Tibial nerve (tissue), 4 donors: Measurements from ENCODE around the gene MIA2. TPM values are rescaled to one million over a fixed set of nuclear protein-coding genes. Genes with fewer than 3 reads are reported as not detected.
"Not testable (repeated sequence)": the region's sequence is repeated elsewhere in the genome, so short reads cannot be mapped to it uniquely, and the experiment has no call there.

Experiments
- DNase-seq, 2 donors: peaks; one replicate each; pipeline ENCODE4 v3.0.0-alpha.2; 2019; ENCODE audit warnings: low spot score in 2 of 2
- H3K27ac ChIP-seq, 4 donors: fragments of 200-600 bp; sonication (generic) in 3 of 4; one replicate each; pipeline ENCODE4 v1.5.1; 2017 to 2019; ENCODE audit warnings: mild to moderate bottlenecking in 1 of 4
- H3K27me3 ChIP-seq, 2 donors: fragments of 200-600 bp; sonication (generic) in 1 of 2; one replicate each; pipeline versions ENCODE4 v1.5.1 to v1.6.0; 2017 to 2019
- H3K36me3 ChIP-seq, 3 donors: fragments of 200-600 bp; sonication (generic); one replicate each; pipeline ENCODE4 v1.5.1; 2018 to 2019
- H3K4me1 ChIP-seq, 4 donors: fragments of 200-600 bp; sonication (generic) in 3 of 4; one replicate each; pipeline ENCODE4 v1.5.1; 2017 to 2019
- H3K4me3 ChIP-seq, 4 donors: fragments of 200-600 bp; sonication (generic) in 3 of 4; one replicate each; pipeline ENCODE4 v1.5.1; 2017 to 2019; ENCODE audit warnings: mild to moderate bottlenecking in 1 of 4, moderate library complexity in 1 of 4
- H3K9me3 ChIP-seq, 4 donors: fragments of 200-600 bp; sonication (generic) in 3 of 4; one replicate each; pipeline ENCODE4 v1.5.1; 2017 to 2019
- EP300 ChIP-seq, 2 donors: sonication (generic); formaldehyde crosslinking; IDR thresholded peaks; one replicate each; pipeline ENCODE4 v1.6.1; 2017; ENCODE audit warnings: antibody characterized with exemption in 2 of 2, mild to moderate bottlenecking in 1 of 2
- POLR2A ChIP-seq, 2 donors: fragments of 450-650 bp; IDR thresholded peaks; one replicate each; pipeline ENCODE4 v1.6.1; 2017; ENCODE audit warnings: antibody characterized with exemption in 2 of 2, mild to moderate bottlenecking in 2 of 2, moderate library complexity in 2 of 2
- WGBS, 2 donors: methylation state at CpG; one replicate each; pipeline ENCODE4 v1.1.5; 2018; 5-methylcytosine and 5-hydroxymethylcytosine counted together
- total RNA-seq, 4 donors: library from RNA; depleted of rRNA; stranded (reverse); fragments of >200 nt; gene quantifications; one replicate each; pipeline ENCODE4 v1.1.0, GENCODE V29; 2016
- TF ChIP-seq, protein P1 (sequence below), 5 experiments: fragments of 200-600 bp in 3 of 5; fragments of 450-650 bp in 2 of 5; sonication (generic) in 3 of 5; IDR thresholded peaks; one replicate each; pipeline ENCODE4 v1.5.1; 2016 to 2019; ENCODE audit warnings: antibody characterized with exemption in 5 of 5, mild to moderate bottlenecking in 3 of 5, moderate library complexity in 2 of 5

Gene MIA2
- total RNA-seq, 4 donors from 2014 or later = 14.7 to 22.2 (median 16.3) TPM

DNA sequence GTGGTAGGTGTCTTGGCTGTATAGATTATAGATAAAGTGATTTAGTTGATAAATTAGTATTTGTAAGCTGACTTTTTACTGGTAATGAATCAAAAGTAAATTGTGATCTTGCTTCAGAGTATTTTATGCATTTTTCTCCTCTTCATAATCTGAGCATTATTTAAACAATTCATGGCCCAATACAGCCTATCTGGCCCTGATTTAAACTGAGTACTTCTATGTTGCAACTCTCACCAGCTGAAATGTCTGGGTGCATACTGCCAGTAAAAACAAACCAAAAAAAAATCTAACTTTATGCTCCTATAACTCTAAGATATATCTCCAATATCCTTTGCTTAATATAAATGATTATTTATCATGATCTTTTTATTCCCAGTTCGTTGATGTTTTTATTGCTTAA is 86.6 kb downstream of the MIA2 start:
- no peaks in the 10 kb centered on the region for H3K27me3 ChIP-seq
- no peak overlapping the region for H3K27ac ChIP-seq
- no peak for TF ChIP-seq POLR2A (IDR thresholded peaks at IDR 0.05)
- TF ChIP-seq EP300 (IDR thresholded peaks at IDR 0.05) = no peak
- TF ChIP-seq, protein P1, sequence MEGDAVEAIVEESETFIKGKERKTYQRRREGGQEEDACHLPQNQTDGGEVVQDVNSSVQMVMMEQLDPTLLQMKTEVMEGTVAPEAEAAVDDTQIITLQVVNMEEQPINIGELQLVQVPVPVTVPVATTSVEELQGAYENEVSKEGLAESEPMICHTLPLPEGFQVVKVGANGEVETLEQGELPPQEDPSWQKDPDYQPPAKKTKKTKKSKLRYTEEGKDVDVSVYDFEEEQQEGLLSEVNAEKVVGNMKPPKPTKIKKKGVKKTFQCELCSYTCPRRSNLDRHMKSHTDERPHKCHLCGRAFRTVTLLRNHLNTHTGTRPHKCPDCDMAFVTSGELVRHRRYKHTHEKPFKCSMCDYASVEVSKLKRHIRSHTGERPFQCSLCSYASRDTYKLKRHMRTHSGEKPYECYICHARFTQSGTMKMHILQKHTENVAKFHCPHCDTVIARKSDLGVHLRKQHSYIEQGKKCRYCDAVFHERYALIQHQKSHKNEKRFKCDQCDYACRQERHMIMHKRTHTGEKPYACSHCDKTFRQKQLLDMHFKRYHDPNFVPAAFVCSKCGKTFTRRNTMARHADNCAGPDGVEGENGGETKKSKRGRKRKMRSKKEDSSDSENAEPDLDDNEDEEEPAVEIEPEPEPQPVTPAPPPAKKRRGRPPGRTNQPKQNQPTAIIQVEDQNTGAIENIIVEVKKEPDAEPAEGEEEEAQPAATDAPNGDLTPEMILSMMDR (IDR thresholded peaks at IDR 0.05) = no peak
- H3K4me3 ChIP-seq = no peak overlapping the region
- H3K4me1 ChIP-seq = no peaks in the 10 kb centered on the region
- 98% methylated on average over 1 of the region's 1 CpG for WGBS, 2 donors
- no peaks in the 10 kb centered on the region for H3K9me3 ChIP-seq
- no peak for DNase-seq
- H3K36me3 ChIP-seq = peaks cover 0 to 70% (median 0%) of the 10 kb centered on the region in 3 donors

DNA sequence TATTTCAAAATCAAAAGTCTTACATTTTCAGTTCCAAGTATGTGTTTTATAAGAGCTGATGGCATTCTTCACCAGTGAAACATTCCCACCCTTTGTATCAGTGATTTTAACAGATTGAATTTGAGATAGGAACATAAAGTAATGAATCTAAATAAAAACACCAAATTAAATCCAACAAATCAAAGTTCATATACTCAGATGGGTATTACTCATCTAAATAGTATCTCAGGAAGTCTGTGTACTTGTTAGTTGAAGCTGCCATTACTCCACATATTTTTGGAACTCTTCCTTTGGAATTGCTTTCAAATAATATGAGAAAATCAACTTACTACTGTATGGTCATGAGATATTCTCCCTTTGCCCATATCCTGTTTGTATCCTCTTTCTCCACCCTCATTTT is 89.1 kb downstream of the MIA2 start:
- no peak for DNase-seq
- H3K9me3 ChIP-seq = no peaks in the 10 kb centered on the region
- H3K36me3 ChIP-seq = peaks cover 0 to 77% (median 0%) of the 10 kb centered on the region in 3 donors

DNA sequence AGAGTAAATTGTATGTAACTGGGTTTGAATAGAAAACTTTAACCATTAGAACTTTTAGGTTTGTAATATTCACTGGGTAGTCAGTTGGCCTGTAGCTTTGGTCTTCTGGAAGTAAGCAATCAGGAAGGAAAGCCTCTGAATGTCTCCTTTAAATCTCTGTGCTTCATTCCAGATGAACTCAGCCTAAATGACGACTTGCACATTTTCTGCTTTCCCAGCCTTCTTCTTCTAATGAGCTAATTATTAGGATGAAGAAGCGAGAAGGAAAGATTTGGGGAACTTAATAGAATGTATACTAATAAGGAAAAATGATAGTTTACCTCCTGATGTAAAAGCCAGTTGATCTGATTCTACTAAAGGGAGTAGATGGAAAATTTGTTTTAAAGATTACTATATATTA is 90.4 kb downstream of the MIA2 start:
- Histone ChIP-seq H3K27ac (no peak overlapping the region), H3K36me3 (peaks cover 0 to 81% (median 0%) of the 10 kb centered on the region in 3 donors), H3K27me3 (no peaks in the 10 kb centered on the region), H3K4me1 (no peaks in the 10 kb centered on the region), H3K9me3 (peaks cover 0 to 4% (median 0%) of the 10 kb centered on the region in 4 donors), H3K4me3 (no peak overlapping the region)
- DNase-seq = no peak
- WGBS, 2 donors = 61 to 71% methylated on average over 2 of the region's 2 CpGs
- TF ChIP-seq, protein P1 (IDR thresholded peaks at IDR 0.05) = no peak
- TF ChIP-seq POLR2A (IDR thresholded peaks at IDR 0.05) (no peak), EP300 (IDR thresholded peaks at IDR 0.05) (no peak)

More for the DNA sequence above, 89.1 kb downstream of the MIA2 start:
- H3K27me3 ChIP-seq = no peaks in the 10 kb centered on the region
- H3K4me1 ChIP-seq = no peaks in the 10 kb centered on the region
- no peak overlapping the region for H3K27ac ChIP-seq
- TF ChIP-seq, protein P1 (IDR thresholded peaks at IDR 0.05) = no peak
- TF ChIP-seq EP300 (IDR thresholded peaks at IDR 0.05) = no peak
- TF ChIP-seq POLR2A (IDR thresholded peaks at IDR 0.05) = no peak
- H3K4me3 ChIP-seq = no peak overlapping the region

DNA sequence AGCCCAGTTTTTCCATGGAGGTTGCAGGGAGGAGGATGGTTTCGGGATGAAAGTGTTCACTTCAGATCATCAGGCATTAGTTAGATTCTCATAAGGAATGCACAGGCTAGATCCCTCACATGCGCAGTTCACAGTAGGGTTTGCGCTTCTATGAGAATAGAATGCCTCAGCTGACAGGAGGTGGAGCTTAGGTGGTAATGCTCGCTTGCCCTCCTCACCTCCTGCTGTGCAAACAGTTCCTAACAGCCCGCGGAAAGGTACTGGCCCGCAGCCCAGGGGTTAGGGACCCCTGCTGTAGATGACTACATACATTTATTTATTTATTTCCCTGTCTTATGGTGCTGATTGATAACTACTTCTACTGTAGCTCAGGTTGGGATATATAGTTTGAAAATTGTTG is 105.3 kb downstream of the MIA2 start:
- WGBS, 2 donors = 68 to 72% methylated on average over 7 of the region's 7 CpGs
- Histone ChIP-seq H3K36me3 (peaks cover 0 to 48% (median 3%) of the 10 kb centered on the region in 3 donors), H3K4me3 (no peak overlapping the region), H3K27ac (no peak overlapping the region), H3K27me3 (no peaks in the 10 kb centered on the region), H3K9me3 (no peaks in the 10 kb centered on the region), H3K4me1 (no peaks in the 10 kb centered on the region)
- no peak for DNase-seq
- no peak for TF ChIP-seq EP300 (IDR thresholded peaks at IDR 0.05)

GRCh38 chr14:39341126-39341525 is 107.4 kb downstream of the MIA2 start:
- 97 to 98% methylated on average over 7 of the region's 7 CpGs for WGBS, 2 donors
- H3K36me3 ChIP-seq = peaks cover 0 to 53% (median 3%) of the 10 kb centered on the region in 3 donors
- not testable (repeated sequence) for H3K9me3 ChIP-seq

DNA sequence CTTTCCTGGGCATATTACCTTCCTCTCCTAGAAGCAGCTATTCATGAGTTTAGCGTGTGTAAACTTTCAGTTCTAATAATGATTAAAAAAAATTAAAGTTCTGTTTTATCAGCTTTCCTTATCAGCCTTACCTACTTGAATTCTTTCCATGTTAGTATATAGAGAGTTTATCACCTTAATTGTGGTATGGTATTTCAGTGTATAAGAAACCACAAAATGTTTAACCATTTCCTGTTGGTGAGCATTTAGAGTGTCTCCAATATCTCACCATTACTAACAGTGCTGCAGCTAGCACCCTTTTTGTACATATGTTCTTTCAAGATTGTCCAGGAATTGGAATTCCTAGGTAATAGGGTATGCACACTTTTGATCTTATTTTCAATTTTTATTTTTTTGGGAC is 109.1 kb downstream of the MIA2 start:
- Histone ChIP-seq H3K36me3 (peaks cover 0 to 55% (median 3%) of the 10 kb centered on the region in 3 donors), H3K4me3 (no peak overlapping the region), H3K27ac (no peak overlapping the region), H3K9me3 (no peaks in the 10 kb centered on the region), H3K27me3 (no peaks in the 10 kb centered on the region), H3K4me1 (no peaks in the 10 kb centered on the region)
- DNase-seq = no peak
- TF ChIP-seq POLR2A (IDR thresholded peaks at IDR 0.05) = no peak
- 2 to 98% methylated on average over 1 of the region's 1 CpG for WGBS, 2 donors

More at GRCh38 chr14:39341126-39341525, 107.4 kb downstream of the MIA2 start:
- H3K27ac ChIP-seq, H3K27me3 ChIP-seq, DNase-seq, H3K4me1 ChIP-seq, H3K4me3 ChIP-seq: not testable (repeated sequence)

DNA sequence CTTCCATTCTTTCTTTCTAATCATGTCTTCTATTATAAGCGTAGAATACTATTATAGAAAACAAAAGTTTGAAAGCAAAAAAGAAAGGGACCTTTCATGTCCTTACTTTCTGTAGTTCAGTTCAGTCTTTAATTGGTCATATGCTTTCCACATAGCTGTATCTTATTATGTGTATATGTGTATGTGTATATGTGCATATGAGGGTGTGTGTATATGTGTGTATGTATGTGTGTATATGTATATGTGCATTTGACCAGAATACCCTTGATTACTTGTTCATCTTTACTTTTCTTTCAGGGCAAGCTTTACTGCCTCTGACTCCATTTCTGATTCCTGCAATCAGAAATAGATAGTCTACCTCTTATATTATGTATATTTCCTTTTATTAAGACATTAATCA is 109.9 kb downstream of the MIA2 start:
- Histone ChIP-seq H3K9me3 (no peaks in the 10 kb centered on the region), H3K36me3 (peaks cover 0 to 60% (median 3%) of the 10 kb centered on the region in 3 donors), H3K27me3 (no peaks in the 10 kb centered on the region), H3K4me1 (no peaks in the 10 kb centered on the region), H3K27ac (no peak overlapping the region), H3K4me3 (no peak overlapping the region)
- no peak for DNase-seq
- TF ChIP-seq EP300 (IDR thresholded peaks at IDR 0.05) (no peak), POLR2A (IDR thresholded peaks at IDR 0.05) (no peak)
- TF ChIP-seq, protein P1 (IDR thresholded peaks at IDR 0.05) = no peak
- 94 to 95% methylated on average over 1 of the region's 1 CpG for WGBS, 2 donors
